ENCODE results near the gene CTDSP1. TPM values are rescaled to one million over a fixed set of nuclear protein-coding genes. Genes with fewer than 3 reads are reported as not detected.

Gene CTDSP1
- total RNA-seq, 1 donor from 2014 or later, result 41.8 TPM

DNA sequence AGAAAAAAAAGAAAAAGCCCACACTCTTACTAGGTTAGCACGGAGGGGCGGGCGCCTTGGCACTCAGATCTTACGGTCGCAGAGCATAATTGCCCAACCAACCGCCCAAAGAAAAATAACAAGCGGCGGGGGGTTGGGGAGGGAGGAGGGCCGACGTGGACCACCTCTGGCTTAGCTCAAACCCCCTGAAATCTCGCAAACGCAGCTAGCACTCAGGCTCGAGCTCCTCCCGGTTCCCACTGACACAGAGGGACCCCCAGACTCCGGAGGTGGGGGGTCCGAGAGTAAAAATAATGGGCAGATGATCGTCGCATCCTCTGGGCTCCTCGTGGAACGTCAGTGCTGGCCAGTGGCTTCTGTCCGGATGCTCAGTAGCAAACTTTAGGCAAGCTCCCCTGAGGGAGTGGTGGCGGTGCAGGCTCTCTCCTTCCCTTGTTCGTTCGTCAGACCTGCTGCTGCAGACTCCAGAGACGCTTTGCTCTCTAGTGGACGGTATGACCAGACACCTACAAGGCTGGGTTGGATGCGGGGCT, 31.0 kb upstream of the CTDSP1 start:
- no peak overlapping the region for H3K9ac ChIP-seq (ENCODE audit: low read length)
- Mint-ChIP-seq H3K4me3 (ENCODE audit: unreplicated experiment) (no peak overlapping the region), H3K4me1 (ENCODE audit: low read depth, unreplicated experiment) (no peaks in the 10 kb centered on the region), H3K36me3 (ENCODE audit: low read depth, unreplicated experiment) (no peaks in the 10 kb centered on the region), H3K27me3 (ENCODE audit: low read depth, unreplicated experiment) (peaks cover 14% of the 10 kb centered on the region), H3K27ac (ENCODE audit: unreplicated experiment) (no peak overlapping the region), H3K9me3 (ENCODE audit: unreplicated experiment) (peaks cover 2% of the 10 kb centered on the region)
- FAIRE-seq, result no peak
- no peak overlapping the region for H3K27ac ChIP-seq (ENCODE audit: low read depth, low read length)
- H3K4me3 ChIP-seq (ENCODE audit: insufficient read depth, low read depth, low read length), result no peak overlapping the region
- H3K27me3 ChIP-seq (ENCODE audit: insufficient read depth, low read length), result peaks cover 3% of the 10 kb centered on the region
- no peaks in the 10 kb centered on the region for H3K4me1 ChIP-seq (ENCODE audit: insufficient read depth, low read length)
- DNase-seq (ENCODE audit: low read depth), result peak; percentile 22
- H3K79me2 ChIP-seq (ENCODE audit: insufficient read depth, low read length), result no peaks in the 10 kb centered on the region
- H4K20me1 ChIP-seq (ENCODE audit: insufficient read depth, low read length), result no peaks in the 10 kb centered on the region
- H3K9me3 ChIP-seq (ENCODE audit: insufficient read depth, low read depth, low read length), result peaks cover 6% of the 10 kb centered on the region
- H2AFZ ChIP-seq (ENCODE audit: low read depth, low read length), result peak overlapping the region; percentile 9
- no peaks in the 10 kb centered on the region for H3K36me3 ChIP-seq (ENCODE audit: insufficient read depth, low read length)
- TF ChIP-seq CTCF (IDR thresholded peaks at IDR 0.05; ENCODE audit: insufficient read depth, low read depth, low read length) (no peak), EZH2 (IDR thresholded peaks at IDR 0.05; ENCODE audit: insufficient read depth, low read length) (no peak)
- H3K4me2 ChIP-seq (ENCODE audit: low read length), result peak overlapping the region; percentile 34

DNA sequence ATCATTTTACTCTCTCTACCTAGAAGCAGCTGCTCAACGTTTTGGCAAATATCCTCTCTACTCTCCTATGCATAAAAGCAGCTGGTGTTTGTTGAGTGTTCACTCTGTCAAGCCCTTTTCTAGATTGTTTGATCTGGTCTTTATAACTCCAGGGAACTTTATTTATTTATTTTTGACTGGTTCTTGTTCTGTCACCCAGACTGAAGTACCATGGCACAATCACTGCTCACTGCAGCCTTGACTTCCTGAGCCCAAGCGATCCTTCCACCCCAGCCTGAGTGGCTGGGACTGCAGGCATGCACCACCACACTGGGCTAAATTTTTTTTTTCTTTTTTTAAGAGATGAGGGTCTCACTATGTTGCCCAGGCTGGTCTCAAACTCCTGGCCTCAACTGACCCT, 30.3 kb upstream of the CTDSP1 start:
- no peaks in the 10 kb centered on the region for H3K36me3 ChIP-seq (ENCODE audit: insufficient read depth, low read length)
- H3K4me1 ChIP-seq (ENCODE audit: insufficient read depth, low read length), result no peaks in the 10 kb centered on the region
- H4K20me1 ChIP-seq (ENCODE audit: insufficient read depth, low read length), result no peaks in the 10 kb centered on the region
- peaks cover 6% of the 10 kb centered on the region for H3K9me3 ChIP-seq (ENCODE audit: insufficient read depth, low read depth, low read length)
- no peak overlapping the region for H3K4me2 ChIP-seq (ENCODE audit: low read length)
- FAIRE-seq (no peak), DNase-seq (ENCODE audit: low read depth) (no peak)
- peaks cover 3% of the 10 kb centered on the region for H3K27me3 ChIP-seq (ENCODE audit: insufficient read depth, low read length)
- no peaks in the 10 kb centered on the region for H3K4me1 Mint-ChIP-seq (ENCODE audit: low read depth, unreplicated experiment)
- no peaks in the 10 kb centered on the region for H3K36me3 Mint-ChIP-seq (ENCODE audit: low read depth, unreplicated experiment)
- H3K27ac ChIP-seq (ENCODE audit: low read depth, low read length), result no peak overlapping the region
- no peak overlapping the region for H3K9ac ChIP-seq (ENCODE audit: low read length)
- no peak overlapping the region for H3K4me3 ChIP-seq (ENCODE audit: insufficient read depth, low read depth, low read length)
- peak overlapping the region; percentile 62 for H3K27ac Mint-ChIP-seq (ENCODE audit: unreplicated experiment)
- no peak overlapping the region for H2AFZ ChIP-seq (ENCODE audit: low read depth, low read length)
- no peak overlapping the region for H3K4me3 Mint-ChIP-seq (ENCODE audit: unreplicated experiment)
- peaks cover 2% of the 10 kb centered on the region for H3K9me3 Mint-ChIP-seq (ENCODE audit: unreplicated experiment)
- peaks cover 14% of the 10 kb centered on the region for H3K27me3 Mint-ChIP-seq (ENCODE audit: low read depth, unreplicated experiment)
- TF ChIP-seq EZH2 (IDR thresholded peaks at IDR 0.05; ENCODE audit: insufficient read depth, low read length) (no peak), CTCF (IDR thresholded peaks at IDR 0.05; ENCODE audit: insufficient read depth, low read depth, low read length) (no peak)
- H3K79me2 ChIP-seq (ENCODE audit: insufficient read depth, low read length), result no peaks in the 10 kb centered on the region

GRCh38 chr2:218370410-218371063, 29.1 kb upstream of the CTDSP1 start:
- no peak for TF ChIP-seq CTCF (IDR thresholded peaks at IDR 0.05; ENCODE audit: insufficient read depth, low read depth, low read length)
- no peak for TF ChIP-seq EZH2 (IDR thresholded peaks at IDR 0.05; ENCODE audit: insufficient read depth, low read length)
- H3K27ac Mint-ChIP-seq (ENCODE audit: unreplicated experiment), result no peak overlapping the region
- Histone ChIP-seq H4K20me1 (ENCODE audit: insufficient read depth, low read length) (no peaks in the 10 kb centered on the region), H3K27ac (ENCODE audit: low read depth, low read length) (no peak overlapping the region), H3K79me2 (ENCODE audit: insufficient read depth, low read length) (no peaks in the 10 kb centered on the region), H3K9ac (ENCODE audit: low read length) (no peak overlapping the region), H3K36me3 (ENCODE audit: insufficient read depth, low read length) (no peaks in the 10 kb centered on the region), H3K4me1 (ENCODE audit: insufficient read depth, low read length) (no peaks in the 10 kb centered on the region), H3K9me3 (ENCODE audit: insufficient read depth, low read depth, low read length) (peaks cover 6% of the 10 kb centered on the region), H2AFZ (ENCODE audit: low read depth, low read length) (no peak overlapping the region), H3K27me3 (ENCODE audit: insufficient read depth, low read length) (peaks cover 3% of the 10 kb centered on the region), H3K4me2 (ENCODE audit: low read length) (no peak overlapping the region), H3K4me3 (ENCODE audit: insufficient read depth, low read depth, low read length) (no peak overlapping the region)
- no peak for DNase-seq (ENCODE audit: low read depth)
- no peak for FAIRE-seq
- no peaks in the 10 kb centered on the region for H3K36me3 Mint-ChIP-seq (ENCODE audit: low read depth, unreplicated experiment)
- peaks cover 2% of the 10 kb centered on the region for H3K9me3 Mint-ChIP-seq (ENCODE audit: unreplicated experiment)
- H3K27me3 Mint-ChIP-seq (ENCODE audit: low read depth, unreplicated experiment), result peaks cover 12% of the 10 kb centered on the region
- H3K4me3 Mint-ChIP-seq (ENCODE audit: unreplicated experiment), result no peak overlapping the region
- H3K4me1 Mint-ChIP-seq (ENCODE audit: low read depth, unreplicated experiment), result no peaks in the 10 kb centered on the region

All from astrocyte (in vitro differentiated cells and primary cell).